GM12801 (cell line): Measurements from ENCODE around the gene NRG4.

Experiments used
- CTCF ChIP-seq: IDR thresholded peaks from one replicate; pipeline ENCODE4 v1.5.1; 2011; ENCODE audit warnings: control low read depth; ENCODE audit not compliant: insufficient read length; ENCODE audit errors: extremely low read depth

The NRG4 gene

GRCh38 chr15:76056931-76057330 lies 44.7 kb upstream of the NRG4 start:
- no peak for TF ChIP-seq CTCF

- TF ChIP-seq CTCF: no peak
These were observed 26.3 kb upstream of the NRG4 start for GRCh38 chr15:76038512-76038911.

- TF ChIP-seq CTCF: no peak
These were observed 23.4 kb upstream of the NRG4 start for GRCh38 chr15:76035593-76035992.

GRCh38 chr15:76034111-76034510 lies 21.9 kb upstream of the NRG4 start:
- TF ChIP-seq CTCF: no peak

- TF ChIP-seq CTCF: no peak
These were observed 21.2 kb upstream of the NRG4 start for GRCh38 chr15:76033438-76033837.

- no peak for TF ChIP-seq CTCF
These were observed 19.8 kb upstream of the NRG4 start for GRCh38 chr15:76032046-76032445.

GRCh38 chr15:76024021-76024768 lies 12.0 kb upstream of the NRG4 start:
- TF ChIP-seq CTCF: no peak
